MM.1S (cell line): ENCODE measurements around the gene MAGI1.

Experiments used
- DNase-seq: peaks from one replicate; pipeline ENCODE4 v3.0.0-alpha.2; 2015
- H2AFZ ChIP-seq: fragments of 300-600 bp; sonication (generic); 2 replicates; pipeline ENCODE4 v1.6.0; 2016; ENCODE audit warnings: antibody characterized with exemption, low read length
- H3F3A ChIP-seq: fragments of 300-600 bp; sonication (generic); 2 replicates; pipeline ENCODE4 v1.6.1; 2016; ENCODE audit warnings: mild to moderate bottlenecking, antibody characterized with exemption, low read length, moderate library complexity, mixed read lengths; ENCODE audit not compliant: insufficient read depth
- H3K27ac ChIP-seq: fragments of 300-600 bp; sonication (generic); 2 replicates; pipeline ENCODE4 v1.5.1; 2016; ENCODE audit warnings: mild to moderate bottlenecking, low read length
- H3K27me3 ChIP-seq: fragments of 300-600 bp; sonication (generic); replicated peaks from 2 replicates; pipeline ENCODE4 v1.6.0; 2016; ENCODE audit warnings: low read length; ENCODE audit not compliant: insufficient read depth
- H3K36me3 ChIP-seq: fragments of 300-600 bp; sonication (generic); replicated peaks from 2 replicates; pipeline ENCODE4 v1.6.1; 2016; ENCODE audit warnings: mild to moderate bottlenecking, low read length, mixed read lengths; ENCODE audit not compliant: insufficient read depth
- H3K4me1 ChIP-seq: fragments of 300-600 bp; sonication (generic); 2 replicates; pipeline ENCODE4 v1.6.1; 2016; ENCODE audit warnings: low read length, mixed read lengths
- H3K4me2 ChIP-seq: fragments of 300-600 bp; sonication (generic); 2 replicates; pipeline ENCODE4 v1.6.0; 2016; ENCODE audit warnings: low read depth, low read length
- H3K4me3 ChIP-seq: fragments of 300-600 bp; sonication (generic); 2 replicates; pipeline ENCODE4 v1.5.1; 2016; ENCODE audit warnings: low read length, mixed read lengths
- H3K79me2 ChIP-seq: fragments of 300-600 bp; sonication (generic); 2 replicates; pipeline ENCODE4 v1.6.1; 2016; ENCODE audit warnings: mixed run types, low read length, mixed read lengths
- H3K9ac ChIP-seq: fragments of 300-600 bp; sonication (generic); 2 replicates; pipeline ENCODE4 v1.6.1; 2016; ENCODE audit warnings: low read length, mixed read lengths
- H3K9me2 ChIP-seq: fragments of 300-600 bp; sonication (generic); replicated peaks from 2 replicates; pipeline ENCODE4 v1.6.1; 2016; ENCODE audit warnings: mild to moderate bottlenecking, low read length, mixed read lengths; ENCODE audit not compliant: insufficient read depth
- H3K9me3 ChIP-seq: fragments of 300-600 bp; sonication (generic); replicated peaks from 2 replicates; pipeline ENCODE4 v1.6.1; 2016; ENCODE audit warnings: mild to moderate bottlenecking, low read length, mixed read lengths; ENCODE audit not compliant: insufficient read depth
- H4K20me1 ChIP-seq: fragments of 300-600 bp; sonication (generic); 2 replicates; pipeline ENCODE4 v1.6.1; 2016; ENCODE audit warnings: mild to moderate bottlenecking, low read length, moderate library complexity, mixed read lengths; ENCODE audit not compliant: insufficient read depth
- CTCF ChIP-seq: fragments of 300-600 bp; sonication (generic); IDR thresholded peaks from 2 replicates; pipeline ENCODE4 v1.5.1; 2016; ENCODE audit warnings: antibody characterized with exemption, low read length, mixed read lengths
- EZH2 ChIP-seq: fragments of 300-600 bp; sonication (generic); optimal IDR thresholded peaks from 2 replicates; pipeline ENCODE3; 2017; ENCODE audit warnings: low read depth, mild to moderate bottlenecking, antibody characterized with exemption, low read length, mixed read lengths
- EZH2phosphoT487 ChIP-seq: fragments of 300-600 bp; sonication (generic); IDR thresholded peaks from 2 replicates; pipeline ENCODE4 v1.6.1; 2018; ENCODE audit warnings: antibody characterized with exemption, low read length

MAGI1 gene

GRCh38 chr3:65674226-65674625, 364.5 kb downstream of the MAGI1 start:
- Histone ChIP-seq H3K27me3 (no peaks in the 10 kb centered on the region), H3K27ac (no peak overlapping the region), H3K36me3 (no peaks in the 10 kb centered on the region), H3K4me3 (no peak overlapping the region), H3K79me2 (no peaks in the 10 kb centered on the region), H3K4me2 (no peak overlapping the region), H3K9me2 (no peaks in the 10 kb centered on the region), H3F3A (no peaks in the 10 kb centered on the region), H3K9me3 (no peaks in the 10 kb centered on the region), H4K20me1 (no peaks in the 10 kb centered on the region), H2AFZ (no peak overlapping the region), H3K9ac (no peak overlapping the region), H3K4me1 (no peaks in the 10 kb centered on the region)
- TF ChIP-seq EZH2phosphoT487 (no peak), CTCF (no peak), EZH2 (no peak)
- no peak for DNase-seq

GRCh38 chr3:65672871-65673815, 365.6 kb downstream of the MAGI1 start:
- H3K9me3 ChIP-seq: no peaks in the 10 kb centered on the region
- TF ChIP-seq EZH2phosphoT487 (no peak), CTCF (peak; percentile 62)
- no peaks in the 10 kb centered on the region for H3F3A ChIP-seq
- no peaks in the 10 kb centered on the region for H3K79me2 ChIP-seq
- H3K36me3 ChIP-seq: no peaks in the 10 kb centered on the region
- peak; percentile 33 for DNase-seq
- no peak overlapping the region for H3K9ac ChIP-seq
- H3K27ac ChIP-seq: no peak overlapping the region
- H3K4me3 ChIP-seq: no peak overlapping the region
- H4K20me1 ChIP-seq: no peaks in the 10 kb centered on the region
- H3K9me2 ChIP-seq: no peaks in the 10 kb centered on the region
- H3K27me3 ChIP-seq: no peaks in the 10 kb centered on the region
- no peak overlapping the region for H2AFZ ChIP-seq
- no peak overlapping the region for H3K4me2 ChIP-seq
- no peaks in the 10 kb centered on the region for H3K4me1 ChIP-seq

- Histone ChIP-seq H3K4me1 (no peaks in the 10 kb centered on the region), H3F3A (no peaks in the 10 kb centered on the region), H3K79me2 (no peaks in the 10 kb centered on the region), H3K4me3 (no peak overlapping the region), H3K36me3 (no peaks in the 10 kb centered on the region), H3K9ac (no peak overlapping the region), H4K20me1 (no peaks in the 10 kb centered on the region), H2AFZ (no peak overlapping the region), H3K4me2 (no peak overlapping the region), H3K9me2 (no peaks in the 10 kb centered on the region), H3K9me3 (no peaks in the 10 kb centered on the region), H3K27ac (no peak overlapping the region), H3K27me3 (no peaks in the 10 kb centered on the region)
- no peak for TF ChIP-seq EZH2phosphoT487
- TF ChIP-seq EZH2: no peak
- DNase-seq: no peak
These were observed 366.7 kb downstream of the MAGI1 start for GRCh38 chr3:65672061-65672460.

GRCh38 chr3:65671004-65671403, 367.7 kb downstream of the MAGI1 start:
- no peaks in the 10 kb centered on the region for H3K9me2 ChIP-seq
- TF ChIP-seq EZH2: no peak
- TF ChIP-seq CTCF: no peak
- no peak for TF ChIP-seq EZH2phosphoT487
- no peak overlapping the region for H3K9ac ChIP-seq
- H3K27me3 ChIP-seq: no peaks in the 10 kb centered on the region
- H2AFZ ChIP-seq: no peak overlapping the region
- no peak overlapping the region for H3K4me3 ChIP-seq
- H3F3A ChIP-seq: no peaks in the 10 kb centered on the region
- H3K9me3 ChIP-seq: no peaks in the 10 kb centered on the region
- no peak for DNase-seq
- no peak overlapping the region for H3K4me2 ChIP-seq
- H3K79me2 ChIP-seq: no peaks in the 10 kb centered on the region
- no peak overlapping the region for H3K27ac ChIP-seq
- no peaks in the 10 kb centered on the region for H4K20me1 ChIP-seq
- no peaks in the 10 kb centered on the region for H3K4me1 ChIP-seq
- H3K36me3 ChIP-seq: no peaks in the 10 kb centered on the region
